ENCODE measurements around the gene OST4. TPM values are rescaled to one million over a fixed set of nuclear protein-coding genes. Genes with fewer than 3 reads are reported as not detected.
A peak's percentile ranks its signal among the peaks of the same experiment; 100 is the strongest.

Gene OST4
- polyA plus RNA-seq, 2 of the 4 experiments (the other 2 are of a cell fraction) = 392 to 880 TPM

GRCh38 chr2:27072920-27073319 lies 1.5 kb upstream of the OST4 start:
- ChIA-PET CTCF (interaction anchor here (0.6 to 18.7 kb wide), 9 partner anchors 11 to 250 kb away, joined by 3 to 253 read pairs (median 3); partner anchors contain the start of genes AGBL5, EMILIN1, KHK and MPV17), POLR2A (interaction anchor here (1.1 kb wide), 1 partner anchor 8 kb away, joined by 7 read pairs; no protein-coding TSS in a partner anchor)
- TF ChIP-seq PHF8 (IDR thresholded peaks at IDR 0.05; ENCODE audit: borderline replicate concordance, low read depth) (no peak), ZNF302 (CRISPR knock-in tag; IDR thresholded peaks at IDR 0.05) (no peak), PBX3 (IDR thresholded peaks at IDR 0.05) (no peak), CHD4 (IDR thresholded peaks at IDR 0.05; ENCODE audit: borderline replicate concordance) (no peak), CHD2 (IDR thresholded peaks at IDR 0.05; ENCODE audit: low read length, partially characterized antibody) (no peak), CEBPB (IDR thresholded peaks at IDR 0.05) (no peak), EP300 (IDR thresholded peaks at IDR 0.05) (no peak), ZFP36 (IDR thresholded peaks at IDR 0.05; ENCODE audit: borderline replicate concordance, partially characterized antibody) (no peak), HDAC2 (IDR thresholded peaks at IDR 0.05) (no peak), NFE2L2 (conservative IDR thresholded peaks at IDR 0.05; ENCODE audit: low read length) (no peak), RAD21 (conservative IDR thresholded peaks at IDR 0.05 in 1 of 2, IDR thresholded peaks at IDR 0.05 in 1 of 2) (no peak), EHF (CRISPR knock-in tag; IDR thresholded peaks at IDR 0.05) (no peak), HOXA7 (CRISPR knock-in tag; IDR thresholded peaks at IDR 0.05) (no peak), MAFK (IDR thresholded peaks at IDR 0.05; ENCODE audit: partially characterized antibody) (no peak)
- ATAC-seq = no peak
- no peak for FAIRE-seq
- no peaks in the 10 kb centered on the region for H3K9me3 ChIP-seq
- no peak overlapping the region for H3K4me3 ChIP-seq
- WGBS (ENCODE audit: missing lambda C conversion rate) = 93% methylated on average over 5 of the region's 5 CpGs
- no peak for DNase-seq (ENCODE audit: low read depth in 1 of 2, low spot score in 1 of 2)
- H3K4me1 ChIP-seq = peaks cover 19% of the 10 kb centered on the region
- H3K27ac ChIP-seq = peak overlapping the region in 1 of 2 experiments; percentile 93; a peak in 2 of 6 replicates
- H3K4me2 ChIP-seq = no peak overlapping the region; the same call in 2 of the 3 replicates

- POLR2A ChIA-PET = interaction anchor here (0.6 to 2.0 kb wide), 13 partner anchors 9 to 221 kb away, joined by 3 to 37 read pairs (median 4); partner anchors contain the start of genes AGBL5, KHK and PREB
- H3K4me2 ChIP-seq = peak overlapping the region; percentile 94
- no peaks in the 10 kb centered on the region for H3K9me3 ChIP-seq
- peak; percentile 60 to 70; a peak in 5 of 6 replicates for ATAC-seq
- H3K4me1 ChIP-seq = peaks cover 19% of the 10 kb centered on the region
- H3K4me3 ChIP-seq = peak overlapping the region; percentile 92
- no peak for DNase-seq (ENCODE audit: low read depth in 1 of 2, low spot score in 1 of 2)
- FAIRE-seq = no peak
- WGBS (ENCODE audit: missing lambda C conversion rate) = 36% methylated on average over 31 of the region's 34 CpGs
- CTCF ChIA-PET = interaction anchor here (0.6 to 18.7 kb wide), 10 partner anchors 12 to 251 kb away, joined by 3 to 253 read pairs (median 4); partner anchors contain the start of genes AGBL5, EMILIN1, KHK and MPV17
- peak overlapping the region; percentile 88 to 93 for H3K27ac ChIP-seq
- TF ChIP-seq CHD2 (IDR thresholded peaks at IDR 0.05; ENCODE audit: low read length, partially characterized antibody) (no peak), JUN (IDR thresholded peaks at IDR 0.05) (0 out of 5 replicates have a peak, but pooled peaks of 1 of the 2 experiments have one; percentile 13)
Measured at GRCh38 chr2:27071990-27072830, 756 bp upstream of the OST4 start.

- no peak for FAIRE-seq
- Histone ChIP-seq H3K4me2 (peak overlapping the region; percentile 86), H3K4me1 (peaks cover 19% of the 10 kb centered on the region), H3K9me3 (no peaks in the 10 kb centered on the region), H3K4me3 (peak overlapping the region; percentile 92), H3K27ac (peak overlapping the region; percentile 88 to 93)
- CTCF ChIA-PET = interaction anchor here (1.0 to 18.7 kb wide), 4 partner anchors 13 to 224 kb away, joined by 3 to 253 read pairs (median 74); partner anchors contain the start of genes AGBL5, EMILIN1 and KHK
- TF ChIP-seq SREBF2 (IDR thresholded peaks at IDR 0.05) (no peak), EHMT2 (IDR thresholded peaks at IDR 0.05; ENCODE audit: low read depth) (no peak)
- peak in 1 of 2 experiments; percentile 19; a peak in 3 of 6 replicates for ATAC-seq
- DNase-seq (ENCODE audit: low read depth in 1 of 2, low spot score in 1 of 2) = no peak
- POLR2A ChIA-PET = interaction anchor here (1.0 to 2.0 kb wide), 11 partner anchors 11 to 222 kb away, joined by 3 to 37 read pairs (median 4); partner anchors contain the start of genes AGBL5, KHK and PREB
- 2% methylated on average over 11 of the region's 11 CpGs for WGBS (ENCODE audit: missing lambda C conversion rate)
Measured at GRCh38 chr2:27070653-27071276, 689 bp downstream of the OST4 start.

Measured in A549 (cell line).